ENCODE measurements around the gene WNT9B. TPM values are rescaled to one million over a fixed set of nuclear protein-coding genes. Genes with fewer than 3 reads are reported as not detected.

WNT9B gene
- total and polyA plus RNA-seq, 2 of the 13 experiments (the other 11 are each of a cell fraction or from before 2014, with no cell fraction given): not detected

DNA sequence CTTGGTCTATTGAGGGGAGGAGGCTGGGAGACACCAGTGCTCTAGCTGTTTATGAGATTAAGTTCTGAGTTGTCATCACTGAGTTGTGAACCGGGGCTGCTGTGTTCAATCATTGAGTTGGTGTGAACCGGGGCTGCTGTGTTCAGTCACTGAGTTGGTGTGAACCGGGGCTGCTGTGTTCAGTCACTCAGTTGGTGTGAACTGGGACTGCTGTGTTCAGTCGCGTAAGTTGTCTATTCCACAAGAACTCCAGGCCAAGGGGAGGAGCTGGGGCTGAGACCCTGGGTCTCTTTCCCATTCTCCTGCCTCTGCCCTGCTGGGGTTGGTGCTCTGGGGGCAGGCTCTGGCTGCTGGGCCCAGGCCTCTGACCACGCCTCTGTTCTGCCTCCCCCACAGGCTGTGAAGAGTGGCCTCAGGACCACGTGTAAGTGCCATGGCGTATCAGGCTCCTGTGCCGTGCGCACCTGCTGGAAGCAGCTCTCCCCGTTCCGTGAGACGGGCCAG lies 24.5 kb downstream of the WNT9B start:
- no peak overlapping the region for H3K27ac ChIP-seq (ENCODE audit: extremely low read length, insufficient read depth, low read length)
- H3K27me3 ChIP-seq (ENCODE audit: control insufficient read depth in 1 of 2, insufficient read depth in 2 of 2, low read length in 2 of 2): peaks cover 7 to 48% of the 10 kb centered on the region in 2 experiments
- intact Hi-C loops (cut with micrococcal nuclease; ENCODE audit: unreplicated experiment): loop anchor here (2.0 to 5.0 kb wide), 3 partner anchors 34 to 65 kb away; partner anchors contain the start of gene GOSR2
- H3K9ac ChIP-seq (ENCODE audit: insufficient read depth, low read depth, low read length): no peak overlapping the region
- 40% methylated on average over 4 of the region's 13 CpGs for WGBS (ENCODE audit: low lambda C conversion rate)
- POLR2A ChIA-PET: no interaction called here
- in situ Hi-C loops (cut with HindIII; ENCODE audit: extremely low pct_ligation_motif_present, low pct_unique_long_range_greater_than_20kb): loop anchor here (5.0 to 10.0 kb wide), 2 partner anchors 39 to 59 kb away; no protein-coding TSS in a partner anchor
- ATAC-seq (peak; percentile 27), DNase-seq (ENCODE audit: low spot score) (no peak), FAIRE-seq (no peak)
- no peak overlapping the region for H3K4me3 ChIP-seq (replicated peaks in 1 of 3; ENCODE audit: insufficient read depth in 1 of 3, low read depth in 2 of 3, low read length in 3 of 3)
- H4K20me1 ChIP-seq (ENCODE audit: insufficient read depth, low read length): no peaks in the 10 kb centered on the region
- H3K36me3 ChIP-seq (replicated peaks in 1 of 2; ENCODE audit: control insufficient read depth in 1 of 2, insufficient read depth in 2 of 2, low read length in 2 of 2): no peaks in the 10 kb centered on the region
- no TSS peak for BruUV-seq (replicated peaks)
- H3K4me2 ChIP-seq (ENCODE audit: low read depth, low read length): no peak overlapping the region
- H3K9me3 ChIP-seq (ENCODE audit: low read length): no peaks in the 10 kb centered on the region
- no peak for TF ChIP-seq ZFP62 (CRISPR knock-in tag; IDR thresholded peaks at IDR 0.05)
- TF ChIP-seq NFAT5 (CRISPR knock-in tag; IDR thresholded peaks at IDR 0.05): peak; percentile 25; the same call in 1 of the 2 replicates
- no peak for TF ChIP-seq HMG20A (CRISPR knock-in tag; IDR thresholded peaks at IDR 0.05; ENCODE audit: borderline replicate concordance)
- TF ChIP-seq TMF1 (CRISPR knock-in tag; IDR thresholded peaks at IDR 0.05; ENCODE audit: low read depth): 0 out of 2 replicates have a peak, but pooled peaks have one; percentile 27
- TF ChIP-seq, protein P1, sequence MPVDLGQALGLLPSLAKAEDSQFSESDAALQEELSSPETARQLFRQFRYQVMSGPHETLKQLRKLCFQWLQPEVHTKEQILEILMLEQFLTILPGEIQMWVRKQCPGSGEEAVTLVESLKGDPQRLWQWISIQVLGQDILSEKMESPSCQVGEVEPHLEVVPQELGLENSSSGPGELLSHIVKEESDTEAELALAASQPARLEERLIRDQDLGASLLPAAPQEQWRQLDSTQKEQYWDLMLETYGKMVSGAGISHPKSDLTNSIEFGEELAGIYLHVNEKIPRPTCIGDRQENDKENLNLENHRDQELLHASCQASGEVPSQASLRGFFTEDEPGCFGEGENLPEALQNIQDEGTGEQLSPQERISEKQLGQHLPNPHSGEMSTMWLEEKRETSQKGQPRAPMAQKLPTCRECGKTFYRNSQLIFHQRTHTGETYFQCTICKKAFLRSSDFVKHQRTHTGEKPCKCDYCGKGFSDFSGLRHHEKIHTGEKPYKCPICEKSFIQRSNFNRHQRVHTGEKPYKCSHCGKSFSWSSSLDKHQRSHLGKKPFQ (CRISPR knock-in tag; IDR thresholded peaks at IDR 0.05; ENCODE audit: insufficient replicate concordance): peak; percentile 100
- TF ChIP-seq MAX (IDR thresholded peaks at IDR 0.05): 0 out of 2 replicates have a peak, but pooled peaks have one; percentile 6
- 0 out of 2 replicates have a peak, but pooled peaks have one; percentile 15 for TF ChIP-seq ZNF749 (CRISPR knock-in tag; IDR thresholded peaks at IDR 0.05; ENCODE audit: borderline replicate concordance)
- H2AFZ ChIP-seq (ENCODE audit: low read length): no peak overlapping the region
- CTCF ChIA-PET (ENCODE audit: low intra/inter-chr PET ratio, low total read pairs): interaction anchor here (1.2 to 2.2 kb wide), 2 partner anchors 25 to 33 kb away, joined by 3 to 15 read pairs; partner anchors contain the start of gene WNT9B
- peaks cover 42% of the 10 kb centered on the region for H3K4me1 ChIP-seq (ENCODE audit: insufficient read depth, low read length)
- H3K79me2 ChIP-seq (ENCODE audit: insufficient read depth, low read length): no peaks in the 10 kb centered on the region
